ENCODE results near the gene EDAR. TPM values are rescaled to one million over a fixed set of nuclear protein-coding genes. Genes with fewer than 3 reads are reported as not detected.

EDAR gene
- total RNA-seq, 1 experiment from 2014 or later, result 0.82 TPM

DNA sequence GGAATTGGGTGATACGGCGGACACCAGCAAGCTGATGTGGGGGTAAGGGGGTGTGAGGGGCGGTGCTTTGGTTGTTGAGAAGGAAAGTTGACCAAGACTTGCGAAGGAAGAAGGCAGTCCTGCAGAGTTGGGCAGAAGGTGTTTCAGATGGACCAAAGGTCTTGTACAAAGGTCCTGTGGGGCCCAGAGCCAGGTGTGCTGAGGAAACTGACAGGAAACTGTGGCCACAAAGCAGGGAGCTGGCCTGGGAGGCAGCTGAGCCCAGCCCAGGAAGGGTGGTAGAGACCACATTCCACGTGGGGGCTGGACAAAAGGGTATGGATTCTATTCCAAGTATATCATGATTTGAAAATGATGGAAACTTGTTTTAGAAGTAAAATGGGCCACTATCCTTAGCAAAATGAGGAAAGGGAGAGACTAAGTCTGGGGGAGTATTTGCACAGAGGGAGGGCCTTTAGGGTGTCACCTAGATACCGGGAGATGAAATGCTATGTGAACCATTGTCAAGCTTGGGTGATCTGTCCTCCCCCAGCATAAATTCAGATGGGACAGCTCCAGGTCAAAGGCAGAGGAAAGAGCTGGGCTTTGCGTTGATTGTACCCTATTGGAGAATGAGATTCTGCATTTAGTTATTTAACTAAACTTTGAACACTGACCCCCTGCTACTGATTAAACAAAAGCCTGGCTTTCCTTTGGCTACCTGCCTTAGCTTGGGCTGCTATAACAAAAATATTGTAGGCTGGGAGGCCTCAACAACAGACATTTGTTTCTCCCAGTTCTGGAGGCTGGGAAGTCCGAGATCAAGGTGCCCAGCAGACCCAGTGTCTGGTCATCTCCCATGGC is 4.3 kb upstream of the EDAR start:
- H3K27ac Mint-ChIP-seq (ENCODE audit: unreplicated experiment), result peak overlapping the region; percentile 31
- no peaks in the 10 kb centered on the region for H3K27me3 Mint-ChIP-seq (ENCODE audit: insufficient read depth, unreplicated experiment)

DNA sequence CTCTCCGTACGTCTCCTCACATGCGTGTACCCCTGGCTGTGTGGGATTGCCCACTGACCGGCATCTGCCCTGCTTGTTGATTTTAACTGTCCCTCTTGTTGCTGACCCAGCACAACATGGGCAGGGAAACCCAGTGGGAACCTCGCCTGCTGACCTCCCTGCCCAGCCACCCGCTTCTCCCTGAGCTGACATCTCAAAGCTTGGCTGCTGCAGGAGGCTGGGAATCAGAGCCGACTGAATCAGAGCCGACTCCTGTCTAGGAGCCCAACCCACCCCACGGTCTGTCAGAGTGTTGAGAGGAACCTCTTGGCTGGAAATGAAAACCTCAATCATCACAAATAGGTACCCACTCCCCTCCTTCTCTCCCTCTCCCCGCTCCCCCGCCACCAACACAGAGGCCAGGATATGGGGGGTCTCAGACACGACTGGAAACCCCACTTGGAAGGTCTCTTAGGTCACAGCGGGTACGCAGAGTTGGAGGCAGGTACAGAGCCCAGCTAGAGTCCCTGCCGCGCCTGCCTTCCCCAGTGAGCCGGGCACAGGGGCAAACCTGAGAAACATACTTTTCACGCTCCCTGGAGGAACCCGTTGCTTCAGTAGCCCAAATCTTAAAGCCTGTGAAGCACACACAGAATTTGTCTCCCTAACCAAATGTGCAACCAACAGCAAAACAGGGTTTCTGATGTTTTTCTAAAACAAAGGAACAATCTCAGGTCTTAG is 784 bp downstream of the EDAR start:
- peak overlapping the region; percentile 31; the same call in 1 of the 2 replicates for H3K4me3 ChIP-seq (ENCODE audit: low read depth, low read length)
- Mint-ChIP-seq H3K27me3 (ENCODE audit: insufficient read depth, unreplicated experiment) (no peaks in the 10 kb centered on the region), H3K9me3 (ENCODE audit: unreplicated experiment) (no peaks in the 10 kb centered on the region), H3K36me3 (ENCODE audit: insufficient read depth, unreplicated experiment) (no peaks in the 10 kb centered on the region), H3K4me3 (ENCODE audit: unreplicated experiment) (peak overlapping the region; percentile 71), H3K27ac (ENCODE audit: unreplicated experiment) (no peak overlapping the region), H3K4me1 (ENCODE audit: low read depth, unreplicated experiment) (peaks cover 26% of the 10 kb centered on the region)
- no peak for DNase-seq
- ChIA-PET CTCF (interaction anchor here (0.8 to 1.1 kb wide), 4 partner anchors 13 to 59 kb away, joined by 3 read pairs; no protein-coding TSS in a partner anchor), POLR2A (no interaction called here)
- H3K27me3 ChIP-seq (replicated peaks; ENCODE audit: control insufficient read depth, insufficient read depth, low read length), result no peaks in the 10 kb centered on the region
- H3K36me3 ChIP-seq (ENCODE audit: control insufficient read depth, insufficient read depth, low read length), result no peaks in the 10 kb centered on the region
- intact Hi-C loops (cut with micrococcal nuclease; ENCODE audit: unreplicated experiment), result no loop called here
- H3K4me1 ChIP-seq, result peaks cover 22% of the 10 kb centered on the region
- BruUV-seq (replicated peaks), result no TSS peak
- TF ChIP-seq CTCF (IDR thresholded peaks at IDR 0.05; ENCODE audit: insufficient read depth in 1 of 2, low read depth in 1 of 2, low read length in 1 of 2, severe bottlenecking in 1 of 2, unreplicated experiment in 1 of 2), result no peak
- no peaks in the 10 kb centered on the region for H3K9me3 ChIP-seq

More for the DNA sequence above, 4.3 kb upstream of the EDAR start:
- H3K4me3 Mint-ChIP-seq (ENCODE audit: unreplicated experiment), result no peak overlapping the region
- POLR2A ChIA-PET, result no interaction called here
- H3K9me3 Mint-ChIP-seq (ENCODE audit: unreplicated experiment), result peaks cover 8% of the 10 kb centered on the region
- Histone ChIP-seq H3K9me3 (no peaks in the 10 kb centered on the region), H3K36me3 (ENCODE audit: control insufficient read depth, insufficient read depth, low read length) (no peaks in the 10 kb centered on the region), H3K4me3 (ENCODE audit: low read depth, low read length) (no peak overlapping the region), H3K4me1 (peaks cover 29% of the 10 kb centered on the region), H3K27me3 (replicated peaks; ENCODE audit: control insufficient read depth, insufficient read depth, low read length) (no peaks in the 10 kb centered on the region)
- DNase-seq, result peak in 1 of 2 experiments; percentile 59
- CTCF ChIA-PET, result interaction anchor here (1.4 kb wide), 1 partner anchor 11 kb away, joined by 3 read pairs; no protein-coding TSS in a partner anchor
- H3K36me3 Mint-ChIP-seq (ENCODE audit: insufficient read depth, unreplicated experiment), result no peaks in the 10 kb centered on the region
- intact Hi-C loops (cut with micrococcal nuclease; ENCODE audit: unreplicated experiment), result no loop called here
- no peak for TF ChIP-seq CTCF (IDR thresholded peaks at IDR 0.05; ENCODE audit: insufficient read depth in 1 of 2, low read depth in 1 of 2, low read length in 1 of 2, severe bottlenecking in 1 of 2, unreplicated experiment in 1 of 2)
- no TSS peak for BruUV-seq (replicated peaks)
- H3K4me1 Mint-ChIP-seq (ENCODE audit: low read depth, unreplicated experiment), result peaks cover 30% of the 10 kb centered on the region

DNA sequence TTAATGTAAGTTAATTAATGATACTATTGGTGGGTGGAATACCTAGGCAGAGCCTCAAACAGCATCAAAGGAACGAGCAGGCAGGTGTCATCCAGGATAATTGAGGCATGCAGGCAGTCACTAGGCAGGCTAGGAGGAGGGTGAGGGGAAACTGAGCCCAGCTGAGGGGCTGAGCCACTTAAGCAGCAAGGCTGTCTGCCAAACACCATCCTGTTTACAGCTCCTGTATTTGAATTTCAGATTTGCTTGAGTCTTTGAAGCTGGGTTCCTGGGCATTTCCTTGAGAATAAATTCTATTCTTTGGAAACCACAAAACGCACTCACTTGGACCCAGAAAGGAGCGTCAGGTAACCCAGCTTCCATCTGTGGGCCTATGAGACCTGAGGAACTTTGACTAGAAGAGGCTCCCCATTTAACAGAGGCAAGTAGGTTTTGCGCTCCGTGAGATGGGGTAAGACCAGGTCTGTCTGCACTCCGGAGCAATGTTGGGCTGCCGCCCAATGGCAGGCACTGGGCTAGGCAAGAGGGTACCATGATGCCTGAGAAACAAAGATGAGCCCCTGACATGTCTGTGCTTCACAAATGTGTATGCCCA is 2.0 kb downstream of the EDAR start:
- DNase-seq, result no peak
- H3K27me3 Mint-ChIP-seq (ENCODE audit: insufficient read depth, unreplicated experiment), result no peaks in the 10 kb centered on the region
- no peaks in the 10 kb centered on the region for H3K36me3 ChIP-seq (ENCODE audit: control insufficient read depth, insufficient read depth, low read length)
- intact Hi-C loops (cut with micrococcal nuclease; ENCODE audit: unreplicated experiment), result no loop called here
- H3K9me3 Mint-ChIP-seq (ENCODE audit: unreplicated experiment), result no peaks in the 10 kb centered on the region
- ChIA-PET CTCF (no interaction called here), POLR2A (no interaction called here)
- no peaks in the 10 kb centered on the region for H3K27me3 ChIP-seq (replicated peaks; ENCODE audit: control insufficient read depth, insufficient read depth, low read length)
- no peak overlapping the region for H3K4me3 ChIP-seq (ENCODE audit: low read depth, low read length)
- H3K4me1 ChIP-seq, result peaks cover 24% of the 10 kb centered on the region
- peaks cover 25% of the 10 kb centered on the region for H3K4me1 Mint-ChIP-seq (ENCODE audit: low read depth, unreplicated experiment)
- no peaks in the 10 kb centered on the region for H3K9me3 ChIP-seq
- H3K27ac Mint-ChIP-seq (ENCODE audit: unreplicated experiment), result no peak overlapping the region
- no TSS peak for BruUV-seq (replicated peaks)
- H3K36me3 Mint-ChIP-seq (ENCODE audit: insufficient read depth, unreplicated experiment), result no peaks in the 10 kb centered on the region
- no peak overlapping the region for H3K4me3 Mint-ChIP-seq (ENCODE audit: unreplicated experiment)
- TF ChIP-seq CTCF (IDR thresholded peaks at IDR 0.05; ENCODE audit: insufficient read depth in 1 of 2, low read depth in 1 of 2, low read length in 1 of 2, severe bottlenecking in 1 of 2, unreplicated experiment in 1 of 2), result no peak

Data from Caco-2 (cell line).